Measurements from ENCODE around the gene MYPOP.
A peak's percentile ranks its signal among the peaks of the same experiment; 100 is the strongest.

Gene MYPOP

DNA sequence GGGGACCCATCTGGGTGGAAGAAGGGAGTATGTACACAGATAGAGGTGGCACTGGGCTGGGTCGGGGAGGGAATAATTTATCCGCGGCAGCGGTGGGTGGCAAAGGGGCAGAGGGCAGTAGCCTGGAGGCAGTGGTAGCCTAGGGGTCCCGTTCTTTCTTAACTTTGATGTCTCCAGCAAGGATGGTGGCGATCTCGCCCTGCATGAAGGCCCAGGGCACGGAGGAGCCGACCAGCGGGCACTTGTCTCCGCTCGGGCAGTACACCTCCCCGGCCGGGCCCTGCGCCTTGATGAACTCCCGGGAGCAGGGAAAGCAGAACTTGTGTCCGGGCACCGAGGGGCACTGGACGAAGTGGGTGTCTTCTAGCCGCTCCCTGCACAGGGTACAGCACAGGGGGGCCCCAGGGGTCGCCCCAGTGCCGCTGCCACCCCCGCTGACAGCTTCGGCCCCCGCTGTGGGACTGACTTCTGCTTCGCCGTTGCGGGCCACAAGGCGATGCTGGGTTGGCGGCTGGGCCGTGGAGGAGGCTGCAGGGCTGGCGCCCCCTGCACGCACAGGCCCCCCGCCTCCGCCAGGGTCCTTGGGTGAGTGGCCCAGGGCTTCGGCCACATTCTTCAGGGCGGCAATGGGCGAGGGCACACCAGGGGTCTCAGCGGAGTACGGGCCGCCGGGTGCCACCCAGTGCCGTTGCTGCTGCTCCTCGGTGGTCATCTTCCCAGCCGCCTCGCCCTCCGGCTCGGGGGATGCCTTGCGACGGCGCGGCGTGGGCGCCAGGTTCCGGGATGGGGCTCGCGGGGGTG, 18.3 kb downstream of the MYPOP start:
- Histone ChIP-seq H3K27me3 (ENCODE audit: insufficient read depth, poor library complexity, severe bottlenecking) (peaks cover 2% of the 10 kb centered on the region), H3K4me3 (replicated peaks; ENCODE audit: insufficient read depth, low read length) (no peak overlapping the region), H3K27ac (replicated peaks) (no peak overlapping the region)
- no peak for DNase-seq (ENCODE audit: low read depth in 1 of 2, low spot score in 1 of 2)
- TF ChIP-seq SPI1 (IDR thresholded peaks at IDR 0.05; ENCODE audit: borderline replicate concordance, low read depth) (no peak), GABPA (IDR thresholded peaks at IDR 0.05; ENCODE audit: low read depth) (no peak), POLR2AphosphoS5 (IDR thresholded peaks at IDR 0.05; ENCODE audit: low read depth) (no peak), CTCF (IDR thresholded peaks at IDR 0.05; ENCODE audit: insufficient read depth, low read length) (no peak)
- TF ChIP-seq, protein P1, sequence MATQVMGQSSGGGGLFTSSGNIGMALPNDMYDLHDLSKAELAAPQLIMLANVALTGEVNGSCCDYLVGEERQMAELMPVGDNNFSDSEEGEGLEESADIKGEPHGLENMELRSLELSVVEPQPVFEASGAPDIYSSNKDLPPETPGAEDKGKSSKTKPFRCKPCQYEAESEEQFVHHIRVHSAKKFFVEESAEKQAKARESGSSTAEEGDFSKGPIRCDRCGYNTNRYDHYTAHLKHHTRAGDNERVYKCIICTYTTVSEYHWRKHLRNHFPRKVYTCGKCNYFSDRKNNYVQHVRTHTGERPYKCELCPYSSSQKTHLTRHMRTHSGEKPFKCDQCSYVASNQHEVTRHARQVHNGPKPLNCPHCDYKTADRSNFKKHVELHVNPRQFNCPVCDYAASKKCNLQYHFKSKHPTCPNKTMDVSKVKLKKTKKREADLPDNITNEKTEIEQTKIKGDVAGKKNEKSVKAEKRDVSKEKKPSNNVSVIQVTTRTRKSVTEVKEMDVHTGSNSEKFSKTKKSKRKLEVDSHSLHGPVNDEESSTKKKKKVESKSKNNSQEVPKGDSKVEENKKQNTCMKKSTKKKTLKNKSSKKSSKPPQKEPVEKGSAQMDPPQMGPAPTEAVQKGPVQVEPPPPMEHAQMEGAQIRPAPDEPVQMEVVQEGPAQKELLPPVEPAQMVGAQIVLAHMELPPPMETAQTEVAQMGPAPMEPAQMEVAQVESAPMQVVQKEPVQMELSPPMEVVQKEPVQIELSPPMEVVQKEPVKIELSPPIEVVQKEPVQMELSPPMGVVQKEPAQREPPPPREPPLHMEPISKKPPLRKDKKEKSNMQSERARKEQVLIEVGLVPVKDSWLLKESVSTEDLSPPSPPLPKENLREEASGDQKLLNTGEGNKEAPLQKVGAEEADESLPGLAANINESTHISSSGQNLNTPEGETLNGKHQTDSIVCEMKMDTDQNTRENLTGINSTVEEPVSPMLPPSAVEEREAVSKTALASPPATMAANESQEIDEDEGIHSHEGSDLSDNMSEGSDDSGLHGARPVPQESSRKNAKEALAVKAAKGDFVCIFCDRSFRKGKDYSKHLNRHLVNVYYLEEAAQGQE (IDR thresholded peaks at IDR 0.05; ENCODE audit: insufficient replicate concordance, low read depth): no peak

- peaks cover 2% of the 10 kb centered on the region for H3K27me3 ChIP-seq (ENCODE audit: insufficient read depth, poor library complexity, severe bottlenecking)
- no peak overlapping the region for H3K4me3 ChIP-seq (replicated peaks; ENCODE audit: insufficient read depth, low read length)
- DNase-seq (ENCODE audit: low read depth in 1 of 2, low spot score in 1 of 2): no peak
- no peak overlapping the region for H3K27ac ChIP-seq (replicated peaks)
- TF ChIP-seq GABPA (IDR thresholded peaks at IDR 0.05; ENCODE audit: low read depth): no peak
- no peak for TF ChIP-seq CTCF (IDR thresholded peaks at IDR 0.05; ENCODE audit: insufficient read depth, low read length)
- TF ChIP-seq SPI1 (IDR thresholded peaks at IDR 0.05; ENCODE audit: borderline replicate concordance, low read depth): no peak
- TF ChIP-seq, protein P1 (IDR thresholded peaks at IDR 0.05; ENCODE audit: insufficient replicate concordance, low read depth): no peak
- no peak for TF ChIP-seq POLR2AphosphoS5 (IDR thresholded peaks at IDR 0.05; ENCODE audit: low read depth)
Observed at GRCh38 chr19:45883586-45883880, 18.9 kb downstream of the MYPOP start.

DNA sequence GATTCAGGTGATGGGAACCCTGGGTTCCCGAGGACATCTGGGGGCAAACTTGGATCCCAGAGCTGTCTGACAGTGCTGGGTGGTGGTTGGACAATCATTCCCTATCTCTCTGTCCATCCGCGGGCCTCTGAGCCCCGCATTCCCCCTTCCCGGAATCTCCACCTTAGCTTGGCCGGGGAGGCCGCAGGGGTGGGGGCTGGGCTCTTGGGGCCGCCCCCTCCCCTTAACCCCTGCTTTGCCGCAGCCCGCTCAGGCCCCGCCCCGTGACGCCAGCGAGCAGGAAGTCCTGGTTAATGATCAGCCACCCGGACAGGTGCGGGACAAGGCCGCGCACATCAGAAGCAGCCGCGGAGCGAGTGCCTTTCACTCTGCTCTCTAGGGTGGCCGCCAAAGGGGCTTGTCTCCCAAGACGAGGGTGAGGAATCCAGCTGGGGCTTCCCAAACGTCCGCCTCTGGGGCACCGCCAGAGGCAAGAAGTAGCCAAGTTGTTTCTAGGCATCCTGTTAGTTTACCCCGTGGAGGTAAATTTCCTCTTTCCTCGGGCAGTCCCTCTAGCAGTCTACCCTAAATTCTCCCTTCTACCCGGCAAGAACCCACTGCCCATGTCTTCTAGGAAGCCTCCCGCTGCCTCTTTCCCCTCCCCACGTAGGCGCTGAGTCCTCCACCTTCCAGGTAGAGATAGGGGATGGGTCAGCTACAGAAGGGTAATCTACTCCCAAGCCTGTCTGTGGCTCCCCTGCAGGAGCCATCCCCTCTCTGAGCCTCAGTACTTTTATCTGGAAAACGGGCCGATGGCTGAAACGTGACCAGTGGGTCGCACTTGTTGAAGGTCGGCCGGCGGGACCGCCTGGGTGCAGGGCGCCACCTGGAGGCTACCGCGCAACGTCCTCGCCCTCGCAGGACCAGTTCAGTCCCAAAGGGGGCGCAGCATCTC, 19.5 kb downstream of the MYPOP start:
- DNase-seq (ENCODE audit: low read depth in 1 of 2, low spot score in 1 of 2): peak; percentile 78 to 82
- H3K27ac ChIP-seq (replicated peaks): no peak overlapping the region
- TF ChIP-seq POLR2AphosphoS5 (IDR thresholded peaks at IDR 0.05; ENCODE audit: low read depth) (0 out of 2 replicates have a peak, but pooled peaks have one; percentile 42), CTCF (IDR thresholded peaks at IDR 0.05; ENCODE audit: insufficient read depth, low read length) (peak; percentile 99)
- TF ChIP-seq, protein P1 (IDR thresholded peaks at IDR 0.05; ENCODE audit: insufficient replicate concordance, low read depth): no peak
- no peak overlapping the region for H3K4me3 ChIP-seq (replicated peaks; ENCODE audit: insufficient read depth, low read length)
- H3K27me3 ChIP-seq (ENCODE audit: insufficient read depth, poor library complexity, severe bottlenecking): peaks cover 2% of the 10 kb centered on the region
